HG02763 (cell line): ENCODE data around the gene SPSB4.

Experiments used
- ATAC-seq: cut with Tn5 transposase; IDR thresholded peaks from one replicate; pipeline ENCODE4 v1.9.1; 2021; ENCODE audit warnings: mild to moderate bottlenecking, moderate library complexity; ENCODE audit not compliant: unreplicated experiment

Gene SPSB4

GRCh38 chr3:141052201-141053069 is 1.3 kb downstream of the SPSB4 start:
- ATAC-seq, result no peak

GRCh38 chr3:141055136-141055535 is 4.0 kb downstream of the SPSB4 start:
- ATAC-seq, result no peak

GRCh38 chr3:141055536-141056445 is 4.6 kb downstream of the SPSB4 start:
- ATAC-seq, result no peak

GRCh38 chr3:141056751-141057171 is 5.6 kb downstream of the SPSB4 start:
- no peak for ATAC-seq

GRCh38 chr3:141057436-141057835 is 6.3 kb downstream of the SPSB4 start:
- no peak for ATAC-seq

GRCh38 chr3:141057946-141058800 is 7.0 kb downstream of the SPSB4 start:
- ATAC-seq, result no peak

GRCh38 chr3:141058996-141059395 is 7.8 kb downstream of the SPSB4 start:
- ATAC-seq, result no peak

GRCh38 chr3:141059816-141060215 is 8.7 kb downstream of the SPSB4 start:
- ATAC-seq, result no peak

- ATAC-seq, result no peak
These were observed 9.2 kb downstream of the SPSB4 start for GRCh38 chr3:141060327-141060726.

GRCh38 chr3:141063831-141064230 is 12.7 kb downstream of the SPSB4 start:
- ATAC-seq, result no peak

- no peak for ATAC-seq
These were observed 13.2 kb downstream of the SPSB4 start for GRCh38 chr3:141064255-141064926.

GRCh38 chr3:141065258-141065657 is 14.1 kb downstream of the SPSB4 start:
- ATAC-seq, result no peak

- ATAC-seq, result no peak
These were observed 15.0 kb downstream of the SPSB4 start for GRCh38 chr3:141065841-141066805.

GRCh38 chr3:141067206-141067974 is 16.2 kb downstream of the SPSB4 start:
- ATAC-seq, result no peak

- no peak for ATAC-seq
These were observed 19.1 kb downstream of the SPSB4 start for GRCh38 chr3:141070229-141070628.

GRCh38 chr3:141070727-141071357 is 19.7 kb downstream of the SPSB4 start:
- ATAC-seq, result no peak

GRCh38 chr3:141071681-141072260 is 20.6 kb downstream of the SPSB4 start:
- ATAC-seq, result no peak

- no peak for ATAC-seq
These were observed 21.8 kb downstream of the SPSB4 start for GRCh38 chr3:141072950-141073349.
